Panc1 (cell line): Measurements from ENCODE around the gene SMIM1. TPM values are rescaled to one million over a fixed set of nuclear protein-coding genes. Genes with fewer than 3 reads are reported as not detected.
"Not testable (repeated sequence)": the region's sequence is repeated elsewhere in the genome, so short reads cannot be mapped to it uniquely, and the experiment has no call there.

Experiments
- ATAC-seq: fragments of 200-7000 bp; cut with Tn5 transposase; 2 replicates; pipeline ENCODE4 v1.9.1; 2020; ENCODE audit warnings: mild to moderate bottlenecking, moderate library complexity
- BruUV-seq: library from RNA; stranded (reverse); fragments of 400-500 nt; replicated peaks from 2 replicates; lab custom pipeline; 2021; lab: Mats Ljungman, UMichigan
- CTCF ChIA-PET: fragments of 300-600 bp; sonication (Branson Sonifier 250); formaldehyde crosslinking; loops from one replicate; lab custom pipeline; 2022; ENCODE audit warnings: antibody characterized with exemption; lab: Charles Lee
- POLR2A ChIA-PET: fragments of 300-600 bp; sonication (Branson Sonifier 250); formaldehyde crosslinking; loops from one replicate; lab custom pipeline; 2022; ENCODE audit warnings: antibody characterized with exemption; lab: Charles Lee
- DNase-seq: peaks from one replicate; pipeline ENCODE4 v3.0.0-alpha.2; 2010; ENCODE audit warnings: low read depth, low spot score
- H3K27ac ChIP-seq: 2 replicates; pipeline ENCODE4 v1.5.1; 2011; ENCODE audit warnings: mild to moderate bottlenecking, low read length, inconsistent platforms
- H3K27me3 ChIP-seq: fragments of 200-500 bp; sonication (Bioruptor generic); 2 replicates; pipeline ENCODE4 v1.6.0; 2014; ENCODE audit warnings: low read length, inconsistent platforms; ENCODE audit not compliant: control insufficient read depth, insufficient read depth
- H3K36me3 ChIP-seq: fragments of 200-500 bp; sonication (Bioruptor generic); 2 replicates; pipeline ENCODE4 v1.5.1; 2014; ENCODE audit warnings: inconsistent platforms, mild to moderate bottlenecking, low read length, moderate library complexity; ENCODE audit not compliant: control insufficient read depth, insufficient read depth
- H3K4me1 ChIP-seq: 2 replicates; pipeline ENCODE4 v1.5.1; 2011; ENCODE audit warnings: inconsistent platforms, mild to moderate bottlenecking, low read length, moderate library complexity; ENCODE audit not compliant: control insufficient read depth, insufficient read depth
- H3K4me3 ChIP-seq, 2 experiments: 2 replicates each; pipeline ENCODE4 v1.5.1; 2011 to 2012; ENCODE audit warnings: low read depth in 2 of 2, low read length in 2 of 2, mild to moderate bottlenecking in 2 of 2, inconsistent platforms in 1 of 2, moderate library complexity in 1 of 2
- H3K9me3 ChIP-seq: fragments of 200-500 bp; sonication (Bioruptor generic); 2 replicates; pipeline ENCODE4 v1.5.1; 2014; ENCODE audit warnings: low read depth, mild to moderate bottlenecking, inconsistent platforms, low read length, moderate library complexity; ENCODE audit not compliant: control insufficient read depth, insufficient read depth
- POLR2AphosphoS5 ChIP-seq: IDR thresholded peaks from 2 replicates; pipeline ENCODE4 v1.6.1; 2012; ENCODE audit warnings: mild to moderate bottlenecking, low read depth, low read length, moderate library complexity
- SIN3A ChIP-seq: IDR thresholded peaks from 2 replicates; pipeline ENCODE4 v1.6.1; 2012; ENCODE audit warnings: low read depth, mild to moderate bottlenecking, low read length, moderate library complexity, borderline replicate concordance; ENCODE audit not compliant: insufficient read depth
- TCF7L2 ChIP-seq: IDR thresholded peaks from 2 replicates; pipeline ENCODE4 v1.6.1; 2011; ENCODE audit warnings: mild to moderate bottlenecking, low read depth, low read length, inconsistent platforms
- in situ Hi-C: cut with HindIII; loops from 2 replicates; pipeline ENCODE4 v1.10.0; 2016; ENCODE audit warnings: low sequenced_read_pairs, low pct_unique_long_range_greater_than_20kb
- intact Hi-C: fragments of 100-400 bp; cut with micrococcal nuclease; formaldehyde crosslinking; loops from one replicate; pipeline ENCODE4 v1.10.0; 2022; ENCODE audit not compliant: unreplicated experiment
- total RNA-seq: library from RNA; stranded (reverse); gene quantifications from one replicate; pipeline ENCODE4 v1.2.1, GENCODE V29; 2021; ENCODE audit not compliant: unreplicated experiment
- TF ChIP-seq, protein P1 (sequence below): fragments of 450-650 bp; IDR thresholded peaks from 2 replicates; pipeline ENCODE4 v1.5.1; 2017; ENCODE audit warnings: mild to moderate bottlenecking
- TF ChIP-seq, protein P2 (sequence below), 2 experiments: IDR thresholded peaks; 2 replicates each; pipeline ENCODE4 v1.6.1; 2011 to 2012; ENCODE audit warnings: low read depth in 2 of 2, control low read depth in 1 of 2, low read length in 1 of 2, mild to moderate bottlenecking in 1 of 2, moderate library complexity in 1 of 2; ENCODE audit not compliant: insufficient read depth in 1 of 2

SMIM1 gene
- total RNA-seq, 1 experiment from 2014 or later: 35.5 TPM

DNA sequence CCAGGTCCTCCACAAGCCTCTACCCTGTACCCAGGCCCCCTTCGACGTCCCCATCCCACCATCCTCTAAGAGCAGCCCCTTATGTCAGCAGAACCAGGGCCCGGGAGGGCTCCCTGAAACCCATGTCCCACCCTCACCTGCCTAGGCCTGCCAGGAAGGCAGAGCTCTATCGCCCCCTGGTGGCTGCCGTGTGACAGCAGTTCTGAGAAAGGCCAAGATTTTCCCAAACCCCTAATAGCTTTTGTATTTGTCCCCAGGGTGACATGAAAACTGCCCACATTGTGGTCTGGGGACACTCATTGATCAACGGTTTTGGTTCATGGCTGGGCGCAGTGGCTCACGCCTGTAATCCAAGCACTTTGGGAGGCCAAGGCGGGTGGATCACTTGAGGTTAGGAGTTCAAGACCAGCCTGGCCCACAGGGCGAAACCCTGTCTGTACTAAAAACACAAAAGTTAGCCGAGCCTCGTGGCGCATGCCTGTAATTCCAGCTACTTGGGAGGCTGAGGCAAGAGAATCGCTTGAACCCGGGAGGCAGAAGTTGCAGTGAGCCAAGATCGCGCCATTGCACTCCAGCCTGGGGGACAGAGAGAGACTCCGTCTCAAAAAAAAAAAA, 48.0 kb upstream of the SMIM1 start:
- intact Hi-C loops: loop anchor here (1.0 to 10.0 kb wide), 3 partner anchors 29 to 100 kb away; partner anchors contain the start of genes TP73, TPRG1L and WRAP73
- H3K4me3 ChIP-seq, BruUV-seq, H3K27ac ChIP-seq, POLR2A ChIA-PET, H3K36me3 ChIP-seq, H3K27me3 ChIP-seq, H3K4me1 ChIP-seq, H3K9me3 ChIP-seq, in situ Hi-C loops: not testable (repeated sequence)
- TF ChIP-seq, protein P1, sequence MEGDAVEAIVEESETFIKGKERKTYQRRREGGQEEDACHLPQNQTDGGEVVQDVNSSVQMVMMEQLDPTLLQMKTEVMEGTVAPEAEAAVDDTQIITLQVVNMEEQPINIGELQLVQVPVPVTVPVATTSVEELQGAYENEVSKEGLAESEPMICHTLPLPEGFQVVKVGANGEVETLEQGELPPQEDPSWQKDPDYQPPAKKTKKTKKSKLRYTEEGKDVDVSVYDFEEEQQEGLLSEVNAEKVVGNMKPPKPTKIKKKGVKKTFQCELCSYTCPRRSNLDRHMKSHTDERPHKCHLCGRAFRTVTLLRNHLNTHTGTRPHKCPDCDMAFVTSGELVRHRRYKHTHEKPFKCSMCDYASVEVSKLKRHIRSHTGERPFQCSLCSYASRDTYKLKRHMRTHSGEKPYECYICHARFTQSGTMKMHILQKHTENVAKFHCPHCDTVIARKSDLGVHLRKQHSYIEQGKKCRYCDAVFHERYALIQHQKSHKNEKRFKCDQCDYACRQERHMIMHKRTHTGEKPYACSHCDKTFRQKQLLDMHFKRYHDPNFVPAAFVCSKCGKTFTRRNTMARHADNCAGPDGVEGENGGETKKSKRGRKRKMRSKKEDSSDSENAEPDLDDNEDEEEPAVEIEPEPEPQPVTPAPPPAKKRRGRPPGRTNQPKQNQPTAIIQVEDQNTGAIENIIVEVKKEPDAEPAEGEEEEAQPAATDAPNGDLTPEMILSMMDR: peak; percentile 98
- DNase-seq (peak; percentile 52), ATAC-seq (peak; percentile 56)
- CTCF ChIA-PET: interaction anchor here (0.6 to 1.5 kb wide), 11 partner anchors 9 to 136 kb away, joined by 3 to 13 read pairs (median 5); no protein-coding TSS in a partner anchor

DNA sequence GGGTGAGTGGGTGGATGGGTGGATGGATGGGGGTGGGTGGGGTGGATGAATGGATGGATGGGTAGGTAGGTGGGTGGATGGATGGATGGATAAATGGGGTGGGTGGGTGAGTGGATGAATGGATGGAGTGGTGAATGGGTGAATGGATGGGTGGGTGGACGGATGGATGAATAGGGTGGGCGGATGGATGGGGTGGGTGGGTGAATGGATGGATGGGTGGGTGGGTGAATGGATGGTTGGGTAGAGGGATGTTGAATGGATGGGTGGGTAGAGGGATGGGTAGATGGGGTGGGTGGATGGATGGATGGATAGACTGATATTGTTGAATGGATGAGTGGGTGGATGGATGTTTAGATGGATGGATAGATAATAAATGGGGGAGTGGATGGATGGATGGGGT, 47.2 kb upstream of the SMIM1 start:
- Histone ChIP-seq H3K9me3 (no peaks in the 10 kb centered on the region), H3K27ac (no peak overlapping the region), H3K27me3 (no peaks in the 10 kb centered on the region), H3K4me3 (no peak overlapping the region), H3K4me1 (peaks cover 4% of the 10 kb centered on the region), H3K36me3 (no peaks in the 10 kb centered on the region)
- TF ChIP-seq, protein P2, sequence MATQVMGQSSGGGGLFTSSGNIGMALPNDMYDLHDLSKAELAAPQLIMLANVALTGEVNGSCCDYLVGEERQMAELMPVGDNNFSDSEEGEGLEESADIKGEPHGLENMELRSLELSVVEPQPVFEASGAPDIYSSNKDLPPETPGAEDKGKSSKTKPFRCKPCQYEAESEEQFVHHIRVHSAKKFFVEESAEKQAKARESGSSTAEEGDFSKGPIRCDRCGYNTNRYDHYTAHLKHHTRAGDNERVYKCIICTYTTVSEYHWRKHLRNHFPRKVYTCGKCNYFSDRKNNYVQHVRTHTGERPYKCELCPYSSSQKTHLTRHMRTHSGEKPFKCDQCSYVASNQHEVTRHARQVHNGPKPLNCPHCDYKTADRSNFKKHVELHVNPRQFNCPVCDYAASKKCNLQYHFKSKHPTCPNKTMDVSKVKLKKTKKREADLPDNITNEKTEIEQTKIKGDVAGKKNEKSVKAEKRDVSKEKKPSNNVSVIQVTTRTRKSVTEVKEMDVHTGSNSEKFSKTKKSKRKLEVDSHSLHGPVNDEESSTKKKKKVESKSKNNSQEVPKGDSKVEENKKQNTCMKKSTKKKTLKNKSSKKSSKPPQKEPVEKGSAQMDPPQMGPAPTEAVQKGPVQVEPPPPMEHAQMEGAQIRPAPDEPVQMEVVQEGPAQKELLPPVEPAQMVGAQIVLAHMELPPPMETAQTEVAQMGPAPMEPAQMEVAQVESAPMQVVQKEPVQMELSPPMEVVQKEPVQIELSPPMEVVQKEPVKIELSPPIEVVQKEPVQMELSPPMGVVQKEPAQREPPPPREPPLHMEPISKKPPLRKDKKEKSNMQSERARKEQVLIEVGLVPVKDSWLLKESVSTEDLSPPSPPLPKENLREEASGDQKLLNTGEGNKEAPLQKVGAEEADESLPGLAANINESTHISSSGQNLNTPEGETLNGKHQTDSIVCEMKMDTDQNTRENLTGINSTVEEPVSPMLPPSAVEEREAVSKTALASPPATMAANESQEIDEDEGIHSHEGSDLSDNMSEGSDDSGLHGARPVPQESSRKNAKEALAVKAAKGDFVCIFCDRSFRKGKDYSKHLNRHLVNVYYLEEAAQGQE (IDR thresholded peaks at IDR 0.05; ENCODE audit: insufficient read depth in 1 of 2, low read depth in 2 of 2, low read length in 1 of 2): no peak
- TF ChIP-seq POLR2AphosphoS5 (no peak), SIN3A (no peak), TCF7L2 (no peak)
- TF ChIP-seq, protein P1: no peak
- POLR2A ChIA-PET: no interaction called here
- CTCF ChIA-PET: interaction anchor here (1.5 kb wide), 1 partner anchor 30 kb away, joined by 13 read pairs; no protein-coding TSS in a partner anchor
- ATAC-seq (no peak), DNase-seq (no peak)
- in situ Hi-C loops (no loop called here), intact Hi-C loops (loop anchor here (10.0 kb wide), 2 partner anchors 71 to 101 kb away; partner anchors contain the start of genes TP73, TPRG1L and WRAP73)
- no TSS peak for BruUV-seq
